Esophagus squamous epithelium (tissue), 4 donors: ENCODE measurements around the gene NKAPL.

Experiments
- POLR2A ChIP-seq, 4 donors: fragments of 450-650 bp; IDR thresholded peaks; one replicate each; pipeline ENCODE4 v1.6.1; 2017; ENCODE audit warnings: antibody characterized with exemption in 4 of 4, mild to moderate bottlenecking in 4 of 4, moderate library complexity in 3 of 4
- TF ChIP-seq, protein P1 (sequence below), 6 experiments: fragments of 450-650 bp in 4 of 6; fragments of 200-600 bp in 2 of 6; sonication (generic) in 2 of 6; IDR thresholded peaks; one replicate each; pipeline ENCODE4 v1.5.1; 2016 to 2019; ENCODE audit warnings: antibody characterized with exemption in 6 of 6, mild to moderate bottlenecking in 4 of 6, moderate library complexity in 4 of 6

- no peak for TF ChIP-seq POLR2A (IDR thresholded peaks at IDR 0.05)
- TF ChIP-seq, protein P1, sequence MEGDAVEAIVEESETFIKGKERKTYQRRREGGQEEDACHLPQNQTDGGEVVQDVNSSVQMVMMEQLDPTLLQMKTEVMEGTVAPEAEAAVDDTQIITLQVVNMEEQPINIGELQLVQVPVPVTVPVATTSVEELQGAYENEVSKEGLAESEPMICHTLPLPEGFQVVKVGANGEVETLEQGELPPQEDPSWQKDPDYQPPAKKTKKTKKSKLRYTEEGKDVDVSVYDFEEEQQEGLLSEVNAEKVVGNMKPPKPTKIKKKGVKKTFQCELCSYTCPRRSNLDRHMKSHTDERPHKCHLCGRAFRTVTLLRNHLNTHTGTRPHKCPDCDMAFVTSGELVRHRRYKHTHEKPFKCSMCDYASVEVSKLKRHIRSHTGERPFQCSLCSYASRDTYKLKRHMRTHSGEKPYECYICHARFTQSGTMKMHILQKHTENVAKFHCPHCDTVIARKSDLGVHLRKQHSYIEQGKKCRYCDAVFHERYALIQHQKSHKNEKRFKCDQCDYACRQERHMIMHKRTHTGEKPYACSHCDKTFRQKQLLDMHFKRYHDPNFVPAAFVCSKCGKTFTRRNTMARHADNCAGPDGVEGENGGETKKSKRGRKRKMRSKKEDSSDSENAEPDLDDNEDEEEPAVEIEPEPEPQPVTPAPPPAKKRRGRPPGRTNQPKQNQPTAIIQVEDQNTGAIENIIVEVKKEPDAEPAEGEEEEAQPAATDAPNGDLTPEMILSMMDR (IDR thresholded peaks at IDR 0.05), result no peak
Measured at GRCh38 chr6:28254121-28254519, 5.0 kb upstream of the NKAPL start.
